LNCAP (cell line): ENCODE data around the gene ABHD15.

ENCODE experiments used
- TF ChIP-seq, protein P1 (sequence below): fragments of 450-650 bp; IDR thresholded peaks from 2 replicates; pipeline ENCODE4 v1.5.1; 2017; ENCODE audit warnings: mild to moderate bottlenecking

Gene ABHD15

GRCh38 chr17:29576214-29577000 is 9.6 kb upstream of the ABHD15 start:
- TF ChIP-seq, protein P1, sequence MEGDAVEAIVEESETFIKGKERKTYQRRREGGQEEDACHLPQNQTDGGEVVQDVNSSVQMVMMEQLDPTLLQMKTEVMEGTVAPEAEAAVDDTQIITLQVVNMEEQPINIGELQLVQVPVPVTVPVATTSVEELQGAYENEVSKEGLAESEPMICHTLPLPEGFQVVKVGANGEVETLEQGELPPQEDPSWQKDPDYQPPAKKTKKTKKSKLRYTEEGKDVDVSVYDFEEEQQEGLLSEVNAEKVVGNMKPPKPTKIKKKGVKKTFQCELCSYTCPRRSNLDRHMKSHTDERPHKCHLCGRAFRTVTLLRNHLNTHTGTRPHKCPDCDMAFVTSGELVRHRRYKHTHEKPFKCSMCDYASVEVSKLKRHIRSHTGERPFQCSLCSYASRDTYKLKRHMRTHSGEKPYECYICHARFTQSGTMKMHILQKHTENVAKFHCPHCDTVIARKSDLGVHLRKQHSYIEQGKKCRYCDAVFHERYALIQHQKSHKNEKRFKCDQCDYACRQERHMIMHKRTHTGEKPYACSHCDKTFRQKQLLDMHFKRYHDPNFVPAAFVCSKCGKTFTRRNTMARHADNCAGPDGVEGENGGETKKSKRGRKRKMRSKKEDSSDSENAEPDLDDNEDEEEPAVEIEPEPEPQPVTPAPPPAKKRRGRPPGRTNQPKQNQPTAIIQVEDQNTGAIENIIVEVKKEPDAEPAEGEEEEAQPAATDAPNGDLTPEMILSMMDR, result no peak

DNA sequence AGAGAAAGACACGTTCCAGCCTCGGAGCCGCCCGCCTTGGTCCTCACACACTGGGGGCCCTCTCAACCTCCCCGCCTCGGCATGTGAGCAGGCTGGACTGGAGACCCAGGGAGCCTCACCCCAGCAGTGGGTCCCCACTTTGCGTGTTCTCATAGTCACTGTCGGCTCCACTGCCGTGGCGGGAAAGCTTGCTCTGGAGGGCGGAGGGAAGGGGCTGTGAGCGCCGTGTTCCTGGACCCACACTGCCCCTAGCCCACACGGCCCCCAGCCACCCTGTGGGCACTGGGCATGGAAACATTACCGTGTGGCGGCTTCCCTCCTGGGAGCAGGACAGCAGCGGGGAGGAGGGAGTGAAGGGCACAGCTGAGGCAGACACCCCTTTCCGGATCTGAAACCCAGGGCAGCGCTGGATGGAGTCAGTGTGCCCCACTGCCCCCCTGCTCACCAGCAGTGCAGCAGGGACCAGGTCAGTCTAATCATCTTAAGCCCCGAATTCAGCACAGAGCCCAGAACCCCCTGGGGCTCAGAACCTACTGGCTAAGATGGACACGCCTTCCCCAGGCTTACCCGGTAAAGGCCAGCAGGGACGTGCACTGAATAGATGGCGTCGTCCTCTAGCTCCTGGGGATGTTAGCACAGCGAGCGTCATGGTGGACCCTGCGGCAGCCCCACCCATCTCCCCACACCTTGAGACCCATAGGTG is 8.8 kb upstream of the ABHD15 start:
- TF ChIP-seq, protein P1, result no peak

DNA sequence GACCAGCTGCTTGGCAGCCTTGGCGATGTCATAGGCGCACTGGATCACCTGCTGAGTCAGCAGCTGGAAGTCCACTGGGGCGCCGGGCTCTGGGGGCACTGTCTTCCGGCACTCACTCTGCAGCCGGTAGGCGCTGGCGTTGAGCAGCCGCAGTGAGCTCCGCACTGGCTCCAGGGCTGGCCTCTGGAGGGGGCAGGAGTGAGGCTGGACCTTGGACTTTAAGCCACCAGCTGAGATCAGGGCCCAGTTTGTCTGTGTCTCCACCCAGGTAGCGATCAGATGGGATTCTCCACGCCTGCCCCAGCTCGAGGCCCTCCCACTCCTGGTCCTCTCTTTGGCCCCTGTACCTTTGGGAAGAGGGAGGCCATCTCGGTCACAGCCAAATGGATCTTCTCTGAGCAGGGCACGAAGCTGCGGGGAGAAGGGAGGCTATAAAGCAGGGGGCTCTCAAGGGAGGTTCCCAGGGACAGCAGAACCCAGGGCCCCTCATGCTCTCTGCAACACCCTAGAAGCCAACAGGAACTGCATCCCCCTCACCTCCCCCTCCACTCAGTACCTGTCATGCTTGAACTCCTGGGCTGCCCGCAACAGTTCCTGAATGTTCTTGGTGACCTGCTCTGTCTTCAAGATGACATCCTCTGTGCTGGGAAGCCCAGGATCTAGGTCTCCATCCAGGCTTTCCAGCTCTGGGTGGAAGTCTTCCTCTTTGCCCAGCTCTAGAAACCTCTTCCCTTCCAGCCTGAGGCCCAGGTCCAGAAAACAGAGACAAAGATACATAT is 8.1 kb upstream of the ABHD15 start:
- TF ChIP-seq, protein P1, result no peak

GRCh38 chr17:29573871-29574731 is 7.3 kb upstream of the ABHD15 start:
- TF ChIP-seq, protein P1, result no peak

DNA sequence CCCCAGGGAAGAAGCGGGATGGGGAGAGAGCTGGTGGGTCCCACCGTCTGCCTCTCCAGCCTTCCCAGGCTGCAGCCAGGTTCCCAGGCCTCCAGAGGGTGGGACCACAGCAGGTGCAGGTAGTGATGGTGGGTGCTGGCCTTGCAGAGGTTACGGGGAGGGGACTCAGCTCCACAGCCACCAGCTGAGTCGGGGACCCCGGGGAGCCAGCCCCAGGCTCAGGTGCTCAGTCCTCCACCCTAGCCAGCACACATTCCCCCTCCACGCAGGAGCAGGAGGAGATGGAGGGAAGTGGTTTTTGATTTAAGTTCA is 6.7 kb upstream of the ABHD15 start:
- TF ChIP-seq, protein P1, result no peak

- TF ChIP-seq, protein P1, result no peak; the same call in 1 of the 2 replicates
Observed at GRCh38 chr17:29572691-29573557, 6.1 kb upstream of the ABHD15 start.
